Stimulated activated CD4-positive, alpha-beta T cell treated with anti-CD3 and anti-CD28 coated beads, Interleukin-12 subunit alpha, Interleukin-12 subunit beta, amount 100 ng/mL, for 24 hours (primary cell): ENCODE results near the gene PTDSS2.
"Not testable (repeated sequence)": the region's sequence is repeated elsewhere in the genome, so short reads cannot be mapped to it uniquely, and the experiment has no call there.

Experiments
- DNase-seq, 2 experiments: peaks; one replicate each; pipeline ENCODE4 v3.0.0-alpha.2; 2020; ENCODE audit warnings: low read depth in 2 of 2

Gene PTDSS2

GRCh38 chr11:504994-505344 lies 54.9 kb downstream of the PTDSS2 start:
- no peak for DNase-seq

GRCh38 chr11:506238-506994 lies 56.3 kb downstream of the PTDSS2 start:
- DNase-seq, result peak; percentile 96 to 97

- peak; percentile 99 for DNase-seq
Measured at GRCh38 chr11:506995-507726, 57.1 kb downstream of the PTDSS2 start, which contains the start of gene RNH1. RNH1 (minus strand) TSS chr11:507242; CDS start chr11:502162, 5,080 bp downstream.

- DNase-seq, result no peak
Measured at GRCh38 chr11:507727-508515, 57.8 kb downstream of the PTDSS2 start.

- no peak for DNase-seq
Measured at GRCh38 chr11:508956-509355, 58.9 kb downstream of the PTDSS2 start.

GRCh38 chr11:512761-513595 lies 62.9 kb downstream of the PTDSS2 start:
- DNase-seq, result no peak

GRCh38 chr11:514606-515005 lies 64.5 kb downstream of the PTDSS2 start:
- no peak for DNase-seq

- DNase-seq, result no peak
Measured at GRCh38 chr11:515131-515530, 65.1 kb downstream of the PTDSS2 start.

GRCh38 chr11:516400-516799 lies 66.3 kb downstream of the PTDSS2 start:
- DNase-seq, result no peak

GRCh38 chr11:516918-517685 lies 67.0 kb downstream of the PTDSS2 start:
- not testable (repeated sequence) for DNase-seq

GRCh38 chr11:518463-519202 lies 68.6 kb downstream of the PTDSS2 start:
- DNase-seq, result peak; percentile 73 to 77

GRCh38 chr11:520428-521176 lies 70.5 kb downstream of the PTDSS2 start:
- DNase-seq, result no peak

- DNase-seq, result no peak
Measured at GRCh38 chr11:521177-521688, 71.2 kb downstream of the PTDSS2 start.

- no peak for DNase-seq
Measured at GRCh38 chr11:526192-526591, 76.1 kb downstream of the PTDSS2 start.

- no peak for DNase-seq
Measured at GRCh38 chr11:528166-528814, 78.2 kb downstream of the PTDSS2 start.

GRCh38 chr11:528815-529727 lies 79.0 kb downstream of the PTDSS2 start:
- DNase-seq, result no peak

GRCh38 chr11:529728-530411 lies 79.8 kb downstream of the PTDSS2 start:
- DNase-seq, result no peak
